HepG2 (cell line): ENCODE measurements around the gene ACTR3. TPM values are rescaled to one million over a fixed set of nuclear protein-coding genes. Genes with fewer than 3 reads are reported as not detected.
A peak's percentile ranks its signal among the peaks of the same experiment; 100 is the strongest.

Experiments
- ELF3 ChIP-seq: IDR thresholded peaks from 2 replicates; pipeline ENCODE4 v1.6.1; 2016; ENCODE audit warnings: missing genetic modification reagents, missing compliant biosample characterization
- EP300 ChIP-seq, 3 experiments: sonication (generic) in 1 of 3; formaldehyde crosslinking in 1 of 3; IDR thresholded peaks; 2 replicates each; pipeline versions ENCODE4 v1.5.1 to v1.6.1; 2011 to 2020; ENCODE audit warnings: low read depth in 2 of 3, low read length in 2 of 3, borderline replicate concordance in 1 of 3, improper control_type of control experiment in 1 of 3, mild to moderate bottlenecking in 1 of 3, missing genetic modification reagents in 1 of 3, moderate library complexity in 1 of 3
- FOXJ3 ChIP-seq: sonication (generic); formaldehyde crosslinking; IDR thresholded peaks from 2 replicates; pipeline ENCODE4 v1.4.0; 2020; ENCODE audit warnings: missing genetic modification reagents, mild to moderate bottlenecking, borderline replicate concordance
- GATAD2A ChIP-seq: IDR thresholded peaks from 2 replicates; pipeline ENCODE4 v1.6.1; 2016
- KDM3A ChIP-seq: IDR thresholded peaks from 2 replicates; pipeline ENCODE4 v1.6.1; 2018; ENCODE audit warnings: low read depth, missing compliant biosample characterization
- LCORL ChIP-seq, 2 experiments: fragments of 450-650 bp in 1 of 2; sonication (generic) in 1 of 2; formaldehyde crosslinking in 1 of 2; IDR thresholded peaks; 2 replicates each; pipeline versions ENCODE4 v1.5.0 to v1.6.1; 2017 to 2020; ENCODE audit warnings: antibody characterized with exemption in 1 of 2, missing genetic modification reagents in 1 of 2
- NAIF1 ChIP-seq: sonication (generic); formaldehyde crosslinking; IDR thresholded peaks from 2 replicates; pipeline ENCODE4 v1.5.0; 2020; ENCODE audit warnings: mild to moderate bottlenecking, missing genetic modification reagents, borderline replicate concordance
- NFIC ChIP-seq: IDR thresholded peaks from 2 replicates; pipeline ENCODE4 v1.6.1; 2012; ENCODE audit warnings: mild to moderate bottlenecking, low read length, inconsistent platforms
- NR2F1 ChIP-seq, 2 experiments: fragments of 450-650 bp in 1 of 2; formaldehyde crosslinking in 1 of 2; IDR thresholded peaks; 2 replicates each; pipeline versions ENCODE4 v1.5.0 to v1.6.1; 2016 to 2020; ENCODE audit warnings: mild to moderate bottlenecking in 1 of 2, missing compliant biosample characterization in 1 of 2, missing genetic modification reagents in 1 of 2, moderate library complexity in 1 of 2
- NR2F2 ChIP-seq: IDR thresholded peaks from 2 replicates; pipeline ENCODE4 v1.6.1; 2012; ENCODE audit warnings: low read depth, inconsistent platforms, borderline replicate concordance
- ONECUT2 ChIP-seq: sonication (generic); formaldehyde crosslinking; IDR thresholded peaks from 2 replicates; pipeline ENCODE4 v1.4.0; 2020; ENCODE audit warnings: missing genetic modification reagents
- PPARG ChIP-seq: conservative IDR thresholded peaks from 2 replicates; pipeline ENCODE4 v1.6.1; 2016; ENCODE audit warnings: missing biosample characterization, missing genetic modification reagents
- RBM22 ChIP-seq: fragments of 200-400 bp; formaldehyde crosslinking; optimal IDR thresholded peaks from 2 replicates; pipeline ENCODE3; 2017; ENCODE audit warnings: mild to moderate bottlenecking, low read length, moderate library complexity
- RCOR2 ChIP-seq: IDR thresholded peaks from 2 replicates; pipeline ENCODE4 v1.6.1; 2016; ENCODE audit warnings: missing biosample characterization, missing genetic modification reagents
- SAP130 ChIP-seq: IDR thresholded peaks from 2 replicates; pipeline ENCODE4 v1.6.1; 2016; ENCODE audit warnings: low read depth
- SOX5 ChIP-seq: IDR thresholded peaks from 2 replicates; pipeline ENCODE4 v1.6.1; 2016; ENCODE audit warnings: borderline replicate concordance
- ZBTB42 ChIP-seq: sonication (generic); formaldehyde crosslinking; IDR thresholded peaks from 2 replicates; pipeline ENCODE4 v1.5.0; 2020; ENCODE audit warnings: mild to moderate bottlenecking, missing genetic modification reagents
- ZEB1 ChIP-seq: IDR thresholded peaks from 2 replicates; pipeline ENCODE4 v1.6.1; 2012; ENCODE audit warnings: mild to moderate bottlenecking, low read depth, inconsistent platforms; ENCODE audit not compliant: insufficient replicate concordance
- ZNF121 ChIP-seq: sonication (generic); formaldehyde crosslinking; IDR thresholded peaks from 2 replicates; pipeline ENCODE4 v1.5.0; 2020; ENCODE audit warnings: mild to moderate bottlenecking, missing genetic modification reagents
- ZNF160 ChIP-seq: sonication (generic); formaldehyde crosslinking; IDR thresholded peaks from 2 replicates; pipeline ENCODE4 v1.8.0; 2022; ENCODE audit warnings: mild to moderate bottlenecking, inconsistent platforms, missing genetic modification reagents
- ZNF331 ChIP-seq: sonication (generic); formaldehyde crosslinking; IDR thresholded peaks from 2 replicates; pipeline ENCODE4 v1.4.0; 2020; ENCODE audit warnings: missing genetic modification reagents
- ZNF879 ChIP-seq: sonication (generic); formaldehyde crosslinking; IDR thresholded peaks from 2 replicates; pipeline ENCODE4 v1.8.1; 2023; ENCODE audit warnings: missing genetic modification reagents
- polyA plus RNA-seq, 8 experiments: library from polyadenylated mRNA; depleted of rRNA in 3 of 8; stranded (reverse) in 7 of 8; unstranded in 1 of 8; fragments of >200 nt; fragmentation: Illumina TruSeq in 4 of 8; extraction: Trizol in 4 of 8; gene quantifications; 2 replicates each; pipeline versions ENCODE4 v1.2.1 to v1.2.3, GENCODE V29; 2011 to 2016; ENCODE audit warnings: low read depth in 4 of 8, missing spikeins in 1 of 8, mixed read lengths in 1 of 8; ENCODE audit not compliant: insufficient read depth in 1 of 8
- total RNA-seq, 5 experiments: library from RNA; depleted of rRNA; stranded (reverse); fragments of >200 nt; fragmentation: Illumina TruSeq; extraction: Trizol; gene quantifications; 2 replicates each; pipeline ENCODE4 v1.2.3, GENCODE V29; 2016; ENCODE audit warnings: low read depth in 1 of 5
- TF ChIP-seq, protein P1 (sequence below): sonication (generic); formaldehyde crosslinking; IDR thresholded peaks from 2 replicates; pipeline ENCODE4 v1.9.0; 2022; ENCODE audit warnings: missing genetic modification reagents, mild to moderate bottlenecking, borderline replicate concordance
- TF ChIP-seq, protein P2 (sequence below): IDR thresholded peaks from 2 replicates; pipeline ENCODE4 v1.6.1; 2016; ENCODE audit warnings: missing genetic modification reagents, missing compliant biosample characterization
- TF ChIP-seq, protein P3 (sequence below): sonication (generic); formaldehyde crosslinking; IDR thresholded peaks from 2 replicates; pipeline ENCODE4 v1.4.0; 2020; ENCODE audit warnings: missing genetic modification reagents, mild to moderate bottlenecking, borderline replicate concordance
- TF ChIP-seq, protein P4 (sequence below): IDR thresholded peaks from 2 replicates; pipeline ENCODE4 v1.6.1; 2012; ENCODE audit warnings: inconsistent platforms

ACTR3 gene
- total and polyA plus RNA-seq, 2 of the 13 experiments (the other 11 are each of a cell fraction or from before 2014, with no cell fraction given), result 123 to 225 TPM

DNA sequence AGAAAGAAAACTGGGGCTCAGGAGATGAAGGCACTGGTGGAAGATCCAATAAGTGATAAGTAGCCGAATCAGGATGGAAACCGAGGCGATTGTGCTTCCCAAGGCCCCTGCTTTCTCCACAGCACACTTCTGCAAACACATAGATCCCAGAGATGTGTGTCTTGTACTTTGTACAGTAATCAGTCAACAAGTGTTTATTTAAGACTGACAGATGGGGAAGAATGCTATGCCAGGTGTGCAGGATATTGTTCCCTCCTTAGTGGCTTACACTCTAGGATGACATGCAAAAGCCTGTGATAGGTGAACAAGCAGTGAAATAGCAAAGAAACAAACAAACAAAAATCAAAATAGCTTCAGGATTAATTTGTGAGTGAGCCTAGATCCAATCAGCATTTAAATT lies 116.6 kb downstream of the ACTR3 start (continued):
- TF ChIP-seq GATAD2A (CRISPR knock-in tag) (peak; percentile 90), ZNF160 (no peak), ZEB1 (peak; percentile 97), RBM22 (no peak), SOX5 (CRISPR knock-in tag) (peak; percentile 93), RCOR2 (peak; percentile 67), LCORL (IDR thresholded peaks at IDR 0.05) (no peak), LCORL (CRISPR knock-in tag; IDR thresholded peaks at IDR 0.05) (no peak), ZNF331 (CRISPR knock-in tag) (peak; percentile 75; the same call in 1 of the 2 replicates), ONECUT2 (CRISPR knock-in tag) (0 out of 2 replicates have a peak, but pooled peaks have one; percentile 30), ZNF879 (CRISPR knock-in tag) (no peak), EP300 (IDR thresholded peaks at IDR 0.05; ENCODE audit: low read depth in 2 of 2, low read length in 2 of 2) (peak in 1 of 2 experiments; percentile 88; a peak in 2 of 4 replicates), EP300 (CRISPR knock-in tag; IDR thresholded peaks at IDR 0.05; ENCODE audit: borderline replicate concordance) (peak; percentile 58; the same call in 1 of the 2 replicates), PPARG (CRISPR knock-in tag) (0 out of 2 replicates have a peak, but pooled peaks have one; percentile 30), NAIF1 (peak; percentile 41; the same call in 1 of the 2 replicates), NFIC (0 out of 2 replicates have a peak, but pooled peaks have one; percentile 64), ZBTB42 (CRISPR knock-in tag) (peak; percentile 37; the same call in 1 of the 2 replicates), ZNF121 (CRISPR knock-in tag) (peak; percentile 89), FOXJ3 (CRISPR knock-in tag) (peak; percentile 67; the same call in 1 of the 2 replicates), NR2F2 (peak; percentile 41; the same call in 1 of the 2 replicates), KDM3A (CRISPR knock-in tag) (0 out of 2 replicates have a peak, but pooled peaks have one; percentile 35), SAP130 (CRISPR knock-in tag) (peak; percentile 74), NR2F1 (CRISPR knock-in tag; IDR thresholded peaks at IDR 0.05) (0 out of 4 replicates have a peak, but pooled peaks of 1 of the 2 experiments have one; percentile 21), ELF3 (CRISPR knock-in tag) (peak; percentile 57)
- TF ChIP-seq, protein P1, sequence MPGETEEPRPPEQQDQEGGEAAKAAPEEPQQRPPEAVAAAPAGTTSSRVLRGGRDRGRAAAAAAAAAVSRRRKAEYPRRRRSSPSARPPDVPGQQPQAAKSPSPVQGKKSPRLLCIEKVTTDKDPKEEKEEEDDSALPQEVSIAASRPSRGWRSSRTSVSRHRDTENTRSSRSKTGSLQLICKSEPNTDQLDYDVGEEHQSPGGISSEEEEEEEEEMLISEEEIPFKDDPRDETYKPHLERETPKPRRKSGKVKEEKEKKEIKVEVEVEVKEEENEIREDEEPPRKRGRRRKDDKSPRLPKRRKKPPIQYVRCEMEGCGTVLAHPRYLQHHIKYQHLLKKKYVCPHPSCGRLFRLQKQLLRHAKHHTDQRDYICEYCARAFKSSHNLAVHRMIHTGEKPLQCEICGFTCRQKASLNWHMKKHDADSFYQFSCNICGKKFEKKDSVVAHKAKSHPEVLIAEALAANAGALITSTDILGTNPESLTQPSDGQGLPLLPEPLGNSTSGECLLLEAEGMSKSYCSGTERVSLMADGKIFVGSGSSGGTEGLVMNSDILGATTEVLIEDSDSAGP (CRISPR knock-in tag), result no peak
- TF ChIP-seq, protein P2, sequence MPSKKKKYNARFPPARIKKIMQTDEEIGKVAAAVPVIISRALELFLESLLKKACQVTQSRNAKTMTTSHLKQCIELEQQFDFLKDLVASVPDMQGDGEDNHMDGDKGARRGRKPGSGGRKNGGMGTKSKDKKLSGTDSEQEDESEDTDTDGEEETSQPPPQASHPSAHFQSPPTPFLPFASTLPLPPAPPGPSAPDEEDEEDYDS (CRISPR knock-in tag), result peak; percentile 29; the same call in 1 of the 2 replicates
- TF ChIP-seq, protein P3, sequence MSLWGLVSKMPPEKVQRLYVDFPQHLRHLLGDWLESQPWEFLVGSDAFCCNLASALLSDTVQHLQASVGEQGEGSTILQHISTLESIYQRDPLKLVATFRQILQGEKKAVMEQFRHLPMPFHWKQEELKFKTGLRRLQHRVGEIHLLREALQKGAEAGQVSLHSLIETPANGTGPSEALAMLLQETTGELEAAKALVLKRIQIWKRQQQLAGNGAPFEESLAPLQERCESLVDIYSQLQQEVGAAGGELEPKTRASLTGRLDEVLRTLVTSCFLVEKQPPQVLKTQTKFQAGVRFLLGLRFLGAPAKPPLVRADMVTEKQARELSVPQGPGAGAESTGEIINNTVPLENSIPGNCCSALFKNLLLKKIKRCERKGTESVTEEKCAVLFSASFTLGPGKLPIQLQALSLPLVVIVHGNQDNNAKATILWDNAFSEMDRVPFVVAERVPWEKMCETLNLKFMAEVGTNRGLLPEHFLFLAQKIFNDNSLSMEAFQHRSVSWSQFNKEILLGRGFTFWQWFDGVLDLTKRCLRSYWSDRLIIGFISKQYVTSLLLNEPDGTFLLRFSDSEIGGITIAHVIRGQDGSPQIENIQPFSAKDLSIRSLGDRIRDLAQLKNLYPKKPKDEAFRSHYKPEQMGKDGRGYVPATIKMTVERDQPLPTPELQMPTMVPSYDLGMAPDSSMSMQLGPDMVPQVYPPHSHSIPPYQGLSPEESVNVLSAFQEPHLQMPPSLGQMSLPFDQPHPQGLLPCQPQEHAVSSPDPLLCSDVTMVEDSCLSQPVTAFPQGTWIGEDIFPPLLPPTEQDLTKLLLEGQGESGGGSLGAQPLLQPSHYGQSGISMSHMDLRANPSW (CRISPR knock-in tag), result no peak
- TF ChIP-seq, protein P4, sequence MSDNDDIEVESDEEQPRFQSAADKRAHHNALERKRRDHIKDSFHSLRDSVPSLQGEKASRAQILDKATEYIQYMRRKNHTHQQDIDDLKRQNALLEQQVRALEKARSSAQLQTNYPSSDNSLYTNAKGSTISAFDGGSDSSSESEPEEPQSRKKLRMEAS, result peak; percentile 52
